Measurements from ENCODE around the gene PTPRQ.

Gene PTPRQ

DNA sequence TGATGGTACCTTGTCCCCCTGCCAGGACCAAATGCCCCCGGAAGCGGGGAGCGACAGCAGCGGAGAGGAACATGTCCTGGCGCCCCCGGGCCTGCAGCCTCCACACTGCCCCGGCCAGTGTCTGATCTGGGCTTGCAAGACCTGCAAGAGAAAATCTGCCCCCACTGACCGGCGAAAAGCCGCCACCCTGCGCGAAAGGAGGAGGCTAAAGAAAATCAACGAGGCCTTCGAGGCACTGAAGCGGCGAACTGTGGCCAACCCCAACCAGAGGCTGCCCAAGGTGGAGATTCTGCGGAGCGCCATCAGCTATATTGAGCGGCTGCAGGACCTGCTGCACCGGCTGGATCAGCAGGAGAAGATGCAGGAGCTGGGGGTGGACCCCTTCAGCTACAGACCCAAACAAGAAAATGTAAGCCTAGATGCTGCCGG lies 263.8 kb downstream of the PTPRQ start:
- DNase-seq, result no peak

DNA sequence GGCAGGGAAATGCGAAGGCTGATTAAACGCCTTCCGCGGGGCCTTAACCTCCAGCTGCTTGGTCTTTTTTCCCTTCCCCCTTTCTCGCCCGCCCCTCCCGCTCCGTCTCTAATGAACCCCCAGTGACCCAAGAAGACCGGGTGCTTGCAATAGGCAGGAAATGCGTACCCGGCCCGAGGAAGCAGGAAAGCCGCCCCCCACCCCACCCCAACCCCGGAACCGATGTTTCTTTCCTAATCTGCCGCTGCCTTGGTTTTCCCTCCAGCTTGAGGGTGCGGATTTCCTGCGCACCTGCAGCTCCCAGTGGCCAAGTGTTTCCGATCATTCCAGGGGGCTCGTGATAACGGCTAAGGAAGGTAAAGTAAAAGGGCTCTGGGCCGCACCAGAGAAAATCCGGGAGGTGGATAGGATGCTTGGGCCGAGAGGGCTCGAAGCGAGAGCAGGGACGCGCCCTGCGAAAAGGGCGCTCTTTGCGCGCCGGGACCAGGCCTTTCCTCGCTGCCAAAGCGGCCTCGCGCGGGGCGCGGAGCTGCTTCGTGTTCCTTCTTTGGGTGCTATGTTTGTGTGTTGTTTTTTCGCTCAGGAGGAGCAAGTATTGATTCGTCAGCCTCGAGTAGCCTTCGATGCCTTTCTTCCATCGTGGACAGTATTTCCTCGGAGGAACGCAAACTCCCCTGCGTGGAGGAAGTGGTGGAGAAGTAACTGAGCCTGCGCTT lies 264.4 kb downstream of the PTPRQ start:
- no peak for DNase-seq

DNA sequence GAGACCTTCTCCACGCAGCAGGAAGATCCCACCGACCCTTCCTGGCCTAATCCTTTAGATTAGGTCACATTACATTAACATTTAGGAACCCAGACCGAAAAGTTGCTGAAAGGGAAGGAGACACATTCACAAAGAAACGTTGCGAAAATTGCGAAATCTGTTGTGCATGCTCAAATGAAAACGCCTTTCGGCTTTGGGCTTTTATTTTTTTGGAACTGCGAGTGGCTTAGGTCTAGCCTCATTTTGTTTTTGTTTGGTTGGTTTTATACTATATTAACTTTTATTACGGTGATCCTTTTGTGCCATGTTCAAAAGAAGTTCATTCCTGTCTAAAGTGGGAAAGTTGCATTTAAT lies 264.9 kb downstream of the PTPRQ start:
- no peak for DNase-seq

DNA sequence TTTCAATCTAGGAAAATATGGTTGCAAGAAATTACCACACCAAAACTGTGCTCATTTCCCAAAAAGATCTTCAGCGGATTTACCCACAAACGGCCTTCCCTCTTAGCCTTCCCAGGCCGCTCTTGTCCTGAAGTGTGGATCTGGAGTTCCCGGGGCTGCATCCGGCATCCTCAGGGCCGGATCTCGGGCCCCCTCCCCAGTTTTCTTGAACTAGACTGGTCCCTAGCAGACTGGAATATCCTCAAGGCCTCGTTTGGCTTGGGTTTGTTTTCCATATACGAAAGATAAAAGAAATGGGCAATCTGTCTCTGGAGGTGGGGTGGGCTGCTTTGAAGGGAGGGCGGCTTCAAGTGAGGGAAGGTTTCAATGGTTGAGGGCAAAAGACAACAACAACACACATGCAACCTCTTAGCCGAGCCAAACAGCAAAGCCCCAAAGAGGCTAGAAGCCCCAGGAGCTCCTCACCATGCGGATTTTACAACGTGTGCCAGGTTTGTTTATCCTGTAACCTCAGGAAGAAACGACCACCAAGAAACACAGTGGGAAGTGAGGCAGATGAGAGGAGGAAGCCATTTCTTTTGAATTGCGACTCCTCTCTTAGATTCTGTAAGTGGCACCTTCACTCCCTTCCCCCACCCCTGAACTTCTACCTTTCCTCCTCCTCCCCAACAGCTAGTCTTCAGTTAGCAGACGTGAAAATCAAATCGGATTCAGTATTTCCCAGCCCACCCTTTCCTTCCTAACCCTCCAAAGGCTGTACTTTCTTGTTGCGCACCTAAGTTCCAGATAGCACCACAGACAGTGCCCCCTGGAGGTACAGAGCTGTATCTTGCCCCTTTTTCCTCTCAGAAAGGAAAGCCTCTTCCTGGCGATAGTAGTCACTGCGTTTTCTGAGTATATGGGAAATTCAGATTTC lies 266.0 kb downstream of the PTPRQ start:
- no peak for DNase-seq

DNA sequence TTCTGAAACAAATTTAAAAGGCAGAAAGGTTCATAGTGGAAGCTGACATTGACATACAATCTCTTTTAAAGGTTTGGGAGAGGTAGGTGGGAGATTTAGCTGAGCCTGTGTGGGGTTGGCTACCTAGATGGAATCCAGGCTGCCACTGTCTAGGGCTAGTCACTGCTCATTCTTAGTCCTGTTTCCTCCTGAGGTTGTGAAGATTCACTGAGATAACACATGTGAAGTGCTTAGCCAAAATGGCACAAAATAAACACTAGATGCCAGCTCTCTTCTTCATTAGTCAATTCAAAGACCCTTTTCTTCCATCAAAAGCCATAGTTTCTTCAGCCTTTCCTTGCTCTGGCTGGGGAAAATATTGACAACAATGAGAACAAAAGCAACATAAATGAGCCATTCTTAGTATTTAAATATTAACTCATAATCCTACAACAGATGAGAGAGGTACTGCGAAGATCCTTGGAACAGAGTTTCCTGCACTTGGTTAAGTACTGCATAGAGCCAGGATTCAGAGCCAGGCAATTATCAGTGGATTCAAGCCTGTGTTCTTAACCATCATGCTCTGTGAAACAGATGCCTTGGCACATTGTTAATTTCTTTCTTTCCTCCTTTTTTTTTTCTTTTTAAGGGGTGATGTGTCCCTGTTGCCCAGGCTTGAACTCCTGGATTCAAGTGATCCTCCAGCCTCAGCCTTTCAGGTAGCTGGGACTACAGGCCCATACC lies 266.9 kb downstream of the PTPRQ start:
- no peak for DNase-seq

DNA sequence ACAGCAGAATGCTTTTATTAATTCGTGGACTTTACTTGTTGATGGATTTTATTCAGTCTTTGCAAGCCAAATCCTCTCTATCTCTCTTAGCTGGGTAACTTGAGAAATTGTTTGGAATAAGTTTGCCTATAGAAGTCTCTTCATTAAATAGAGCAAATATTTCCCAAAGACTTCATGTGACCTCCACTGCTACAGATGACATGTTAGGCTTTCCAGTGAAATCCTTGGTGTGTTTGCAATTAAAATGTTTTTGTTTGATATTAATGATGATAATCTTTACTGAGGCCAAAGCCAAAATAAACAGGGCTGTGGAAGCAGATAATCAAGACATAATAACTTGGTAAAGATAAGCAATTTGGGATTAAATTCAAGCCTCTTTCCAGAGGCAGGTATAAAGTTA lies 267.8 kb downstream of the PTPRQ start:
- no peak for DNase-seq

DNA sequence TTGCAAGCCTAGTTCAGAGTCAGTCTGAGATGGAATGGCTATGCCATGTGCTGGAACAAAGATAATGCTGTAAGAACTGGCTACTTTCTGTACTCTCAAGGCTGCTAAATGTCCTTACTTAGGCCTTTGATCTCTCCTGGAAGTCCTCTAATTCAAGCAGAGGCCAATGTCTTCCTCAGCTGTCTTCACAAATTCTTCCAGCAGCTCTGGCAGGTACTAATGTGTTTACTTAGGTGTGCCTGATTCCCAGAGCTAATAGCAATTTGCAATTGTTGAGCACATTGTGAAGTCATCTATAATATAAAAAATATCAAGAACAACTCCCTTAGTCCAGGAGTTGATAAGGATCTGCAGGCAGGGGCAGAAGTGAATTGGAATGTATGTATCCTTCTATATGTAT lies 268.8 kb downstream of the PTPRQ start:
- DNase-seq, result no peak

DNA sequence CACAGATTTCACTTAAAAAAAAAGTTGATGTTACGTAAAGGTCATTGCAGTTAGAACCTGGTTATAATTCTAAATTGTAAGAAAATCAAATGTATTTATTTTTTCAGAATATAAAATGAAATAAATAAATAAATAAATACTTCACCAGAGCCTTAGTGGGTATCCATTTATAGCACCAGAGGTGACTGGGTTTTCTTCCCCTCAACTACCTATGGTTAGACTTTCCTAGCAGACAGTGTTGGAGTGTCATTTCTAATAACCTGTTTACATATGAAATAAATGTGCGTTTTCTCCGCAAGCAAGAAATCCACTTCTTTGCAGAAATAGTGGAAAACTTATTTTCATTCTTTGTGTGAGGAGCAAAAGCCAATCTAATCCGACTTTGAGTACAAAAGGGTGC lies 269.4 kb downstream of the PTPRQ start:
- DNase-seq, result no peak

DNA sequence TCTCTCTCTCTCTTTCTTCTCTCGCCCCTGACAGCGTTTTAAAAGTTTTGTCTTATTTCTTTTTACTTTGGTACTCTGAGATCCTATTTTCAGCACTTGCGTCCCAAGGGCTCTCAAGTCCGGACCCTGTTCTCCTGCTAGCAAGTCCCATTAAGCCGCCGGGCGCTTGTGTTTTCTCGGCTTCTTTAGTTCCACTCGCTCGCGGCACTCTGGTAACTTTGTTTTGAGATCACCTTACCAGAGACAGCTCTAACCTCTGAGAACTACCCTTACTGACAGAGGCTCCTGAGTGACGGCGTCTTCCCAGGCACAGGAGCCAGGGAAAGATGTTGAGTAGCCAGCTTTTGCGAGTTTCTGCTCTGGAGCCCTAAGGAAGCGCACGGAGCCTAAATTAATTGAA lies 270.0 kb downstream of the PTPRQ start:
- DNase-seq, result no peak

DNA sequence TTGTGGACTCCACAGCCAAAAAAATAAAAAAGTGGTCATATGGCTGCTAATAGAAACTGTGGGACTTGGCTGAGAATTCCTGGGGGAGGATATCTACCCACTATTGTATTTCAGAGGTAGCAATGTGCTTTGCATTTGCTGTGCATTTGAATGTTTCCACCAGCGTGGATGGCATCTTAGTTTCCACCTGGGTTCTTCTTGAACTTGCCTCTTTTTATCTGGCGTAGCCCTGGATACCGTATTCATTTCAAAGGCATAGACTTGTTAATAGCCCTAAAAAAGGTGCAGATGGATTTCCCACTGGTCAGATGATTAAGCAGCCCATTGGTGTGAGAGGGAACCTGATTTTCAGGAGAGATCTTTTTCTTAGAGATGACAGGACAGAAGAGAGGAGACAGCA lies 270.8 kb downstream of the PTPRQ start:
- no peak for DNase-seq

DNA sequence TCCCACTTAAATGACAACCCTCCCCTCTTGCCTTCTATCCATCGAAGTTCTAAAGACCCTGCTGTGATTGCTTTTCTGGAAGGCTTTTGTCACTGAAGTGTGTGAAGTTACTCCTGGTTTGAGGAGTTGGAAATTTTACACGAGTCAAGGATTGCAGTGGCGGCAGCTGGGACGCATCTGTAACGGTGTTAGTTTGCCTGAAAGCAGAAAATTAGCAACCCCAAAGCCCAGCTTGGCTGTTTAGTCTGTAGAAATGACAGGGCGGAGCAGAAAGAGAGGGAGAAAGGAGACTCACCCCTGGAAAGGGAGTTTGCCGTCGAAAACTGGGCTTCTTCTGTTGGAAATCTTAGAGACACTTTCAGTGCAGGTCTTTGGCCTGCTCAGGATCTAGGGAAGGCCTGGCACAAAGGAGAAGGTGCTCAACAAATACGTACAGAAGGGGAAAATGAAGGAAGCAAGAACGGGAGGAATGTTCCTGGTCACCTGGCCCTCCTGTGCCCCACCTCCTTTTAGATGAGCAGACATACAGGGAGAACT lies 271.7 kb downstream of the PTPRQ start:
- no peak for DNase-seq

DNA sequence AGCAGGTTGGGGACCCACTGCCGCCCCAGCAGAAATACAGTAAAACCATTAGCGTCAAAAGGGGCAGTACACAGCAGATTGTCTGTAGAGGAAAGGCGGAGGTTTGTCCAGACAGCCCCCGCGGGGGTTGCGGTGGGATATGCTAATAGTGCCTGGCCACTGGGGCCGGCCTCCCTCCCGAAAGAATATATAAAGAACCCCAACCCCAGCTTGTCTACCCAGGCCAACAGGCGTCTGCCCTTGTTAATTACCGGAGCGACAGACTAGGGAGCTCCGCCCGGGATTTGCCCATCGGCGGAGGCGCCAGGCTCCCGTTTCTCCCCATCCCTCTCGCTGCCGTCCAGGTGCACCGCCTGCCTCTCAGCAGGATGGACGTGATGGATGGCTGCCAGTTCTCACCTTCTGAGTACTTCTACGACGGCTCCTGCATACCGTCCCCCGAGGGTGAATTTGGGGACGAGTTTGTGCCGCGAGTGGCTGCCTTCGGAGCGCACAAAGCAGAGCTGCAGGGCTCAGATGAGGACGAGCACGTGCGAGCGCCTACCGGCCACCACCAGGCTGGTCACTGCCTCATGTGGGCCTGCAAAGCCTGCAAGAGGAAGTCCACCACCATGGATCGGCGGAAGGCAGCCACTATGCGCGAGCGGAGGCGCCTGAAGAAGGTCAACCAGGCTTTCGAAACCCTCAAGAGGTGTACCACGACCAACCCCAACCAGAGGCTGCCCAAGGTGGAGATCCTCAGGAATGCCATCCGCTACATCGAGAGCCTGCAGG lies 272.8 kb downstream of the PTPRQ start, which contains the start of gene MYF5:
Gene MYF5, plus strand, starts transcription at position 217 of the 774 bp plus-strand sequence. Its CDS starts 152 bp downstream, at position 369.
- DNase-seq, result no peak

DNA sequence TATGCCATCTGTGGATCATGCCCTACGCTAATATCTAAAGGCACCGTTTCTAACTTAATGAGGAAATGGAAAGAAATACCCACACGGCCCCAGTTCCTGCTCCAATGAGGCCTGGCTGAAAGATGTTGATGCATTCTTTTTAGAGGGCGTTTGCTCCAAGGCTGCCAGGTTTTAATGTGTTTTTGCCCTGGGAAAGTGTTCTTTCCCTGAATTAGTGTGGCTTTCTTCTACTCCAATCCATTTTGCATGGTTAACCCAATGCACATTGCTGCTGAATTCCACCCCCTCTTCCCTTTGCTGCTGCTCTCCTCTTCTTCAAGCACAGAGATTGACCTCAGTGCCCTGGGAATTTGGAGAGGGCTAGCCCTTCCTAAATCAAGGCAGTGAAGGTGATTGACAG lies 273.8 kb downstream of the PTPRQ start:
- DNase-seq, result no peak

DNA sequence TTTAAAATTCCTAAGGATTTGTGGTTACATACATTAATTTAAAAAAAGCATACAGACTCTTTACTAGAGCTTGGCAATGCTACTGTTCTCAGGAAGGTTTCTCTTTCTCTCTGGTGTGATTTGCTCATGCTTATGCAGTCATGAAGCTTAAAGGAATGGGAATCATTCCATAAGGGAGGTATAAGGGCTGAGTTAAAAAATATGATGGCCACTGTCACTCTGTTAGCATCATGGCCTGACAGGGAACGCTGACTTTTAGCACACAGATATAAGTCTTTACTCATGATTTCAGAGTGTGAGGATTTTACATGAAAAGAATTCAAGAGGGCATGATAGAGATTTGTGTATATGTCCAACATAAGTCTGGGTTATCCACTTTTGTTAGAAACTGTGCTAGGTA lies 276.5 kb downstream of the PTPRQ start:
- no peak for DNase-seq

DNA sequence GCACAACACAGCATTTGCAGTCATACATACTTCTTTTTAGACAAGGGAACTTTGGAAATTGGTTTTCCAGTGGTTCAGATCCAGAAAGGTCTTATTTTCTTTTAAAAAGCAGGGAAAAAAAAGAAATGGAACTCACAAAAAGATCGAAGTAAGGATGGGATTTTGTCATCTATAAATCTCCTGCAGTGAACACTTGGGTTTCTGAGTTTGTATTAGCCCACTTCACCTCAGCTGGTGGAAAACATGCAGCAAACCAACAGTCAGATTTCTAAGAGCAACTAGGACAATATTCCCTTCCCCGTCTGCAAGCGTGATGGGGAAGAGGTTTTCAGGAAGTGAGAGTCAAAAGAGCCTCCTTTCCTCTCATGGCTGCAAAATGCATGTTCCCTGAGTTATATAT lies 277.3 kb downstream of the PTPRQ start:
- DNase-seq, result no peak

Measured in activated CD4-positive, alpha-beta T cell treated with anti-CD3 and anti-CD28 coated beads, Interleukin-2, amount 50 U/mL, for 4 hours (primary cell).